ENCODE results near the gene TTC34.

Gene TTC34, protein sequence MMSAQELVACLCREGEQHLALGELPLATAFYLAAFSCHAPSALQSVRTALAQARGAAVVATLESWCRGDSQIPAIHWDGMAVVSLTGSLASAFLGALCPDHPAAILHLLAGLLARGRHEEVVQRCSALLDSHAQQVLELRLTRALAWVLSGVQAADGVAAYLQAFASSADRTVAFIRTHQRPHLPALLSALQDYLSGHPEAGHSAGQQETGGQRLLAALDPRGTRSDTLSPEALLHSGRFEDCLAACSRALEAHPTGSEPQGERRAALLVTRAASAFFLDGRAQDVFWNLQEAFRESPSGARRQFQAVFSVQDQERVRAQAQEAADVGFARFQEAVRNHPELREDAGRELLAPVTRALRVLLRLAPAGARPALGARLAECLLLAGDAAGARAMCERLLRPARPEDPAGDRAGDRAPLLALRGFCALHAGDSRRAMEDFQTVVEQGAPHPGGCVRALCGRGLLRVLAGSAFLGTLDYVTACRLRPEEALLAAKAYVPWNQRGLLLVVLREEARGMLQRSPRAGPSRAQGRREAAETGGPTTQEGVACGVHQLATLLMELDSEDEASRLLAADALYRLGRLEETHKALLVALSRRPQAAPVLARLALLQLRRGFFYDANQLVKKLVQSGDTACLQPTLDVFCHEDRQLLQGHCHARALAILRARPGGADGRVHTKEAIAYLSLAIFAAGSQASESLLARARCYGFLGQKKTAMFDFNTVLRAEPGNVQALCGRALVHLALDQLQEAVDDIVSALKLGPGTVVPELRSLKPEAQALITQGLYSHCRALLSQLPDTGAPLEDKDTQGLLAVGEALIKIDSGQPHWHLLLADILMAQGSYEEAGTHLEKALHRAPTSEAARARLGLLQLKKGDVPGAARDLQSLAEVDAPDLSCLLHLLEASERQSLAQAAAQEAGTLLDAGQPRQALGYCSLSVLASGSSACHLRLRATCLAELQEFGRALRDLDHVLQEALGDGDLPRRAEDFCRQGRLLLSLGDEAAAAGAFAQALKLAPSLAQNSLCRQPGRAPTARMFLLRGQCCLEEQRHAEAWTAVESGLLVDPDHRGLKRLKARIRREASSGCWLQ

DNA sequence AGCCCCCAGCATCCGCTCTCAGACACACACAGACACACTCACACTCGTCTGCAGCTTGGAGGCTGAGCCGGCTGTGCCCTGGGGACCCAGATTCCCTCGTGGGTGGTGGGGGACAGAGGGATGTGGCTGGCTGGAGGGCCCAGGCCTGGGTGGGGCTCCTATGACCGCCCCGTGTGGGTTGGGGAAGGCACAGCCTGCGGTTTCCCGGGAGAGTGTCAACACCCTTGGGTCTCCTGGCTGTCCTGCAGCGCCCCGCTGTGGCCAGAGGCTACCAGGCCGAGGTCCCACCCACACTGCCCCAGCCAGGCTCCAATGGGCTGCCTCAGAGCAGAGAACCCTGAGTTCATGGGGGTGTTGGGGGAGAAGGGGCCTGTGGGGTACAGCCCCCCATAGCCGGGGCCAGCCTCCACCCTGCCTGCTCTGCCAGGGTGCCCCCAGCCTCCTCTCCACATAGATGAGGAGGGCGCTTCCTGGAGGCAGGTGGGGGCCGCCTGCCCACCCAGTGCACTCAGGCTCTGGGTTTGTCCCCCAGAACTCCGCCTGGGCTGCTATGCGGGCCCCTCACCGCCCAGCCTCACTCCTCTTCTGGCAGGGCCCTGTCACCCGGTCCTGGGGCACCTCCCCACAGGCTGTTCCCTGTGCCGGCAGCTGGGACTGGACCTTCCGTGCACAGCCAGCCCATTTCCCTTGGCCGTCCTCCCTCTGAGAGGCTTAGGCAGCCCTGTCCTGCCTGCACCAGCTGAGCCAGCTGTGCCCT lies at the start of gene TTC34:
Gene TTC34, minus strand, starts transcription at position 159 of the 757 bp plus-strand sequence. CDS start 866 bp downstream, outside the sequence.
- DNase-seq, result no peak

DNA sequence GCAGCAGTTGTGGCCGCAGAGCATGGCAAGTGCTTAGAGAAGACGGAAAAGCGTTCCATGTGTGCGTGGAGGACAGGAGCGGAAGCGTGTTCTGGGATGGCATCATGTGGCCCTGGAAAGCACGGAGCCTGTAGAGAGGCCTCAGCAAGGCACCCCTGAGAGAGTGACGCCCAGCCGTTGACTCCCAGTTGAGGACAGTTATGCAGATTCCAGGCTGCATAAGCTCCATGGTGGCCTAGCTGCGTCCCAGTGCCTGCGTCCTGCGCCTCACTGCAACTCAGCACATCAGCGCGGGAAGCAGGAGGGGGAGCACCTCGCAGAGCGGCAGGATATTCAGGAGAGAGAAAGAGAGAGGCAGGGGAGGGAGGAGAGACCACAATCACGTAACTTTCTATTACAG lies 49.0 kb upstream of the TTC34 start:
- DNase-seq, result no peak

DNA sequence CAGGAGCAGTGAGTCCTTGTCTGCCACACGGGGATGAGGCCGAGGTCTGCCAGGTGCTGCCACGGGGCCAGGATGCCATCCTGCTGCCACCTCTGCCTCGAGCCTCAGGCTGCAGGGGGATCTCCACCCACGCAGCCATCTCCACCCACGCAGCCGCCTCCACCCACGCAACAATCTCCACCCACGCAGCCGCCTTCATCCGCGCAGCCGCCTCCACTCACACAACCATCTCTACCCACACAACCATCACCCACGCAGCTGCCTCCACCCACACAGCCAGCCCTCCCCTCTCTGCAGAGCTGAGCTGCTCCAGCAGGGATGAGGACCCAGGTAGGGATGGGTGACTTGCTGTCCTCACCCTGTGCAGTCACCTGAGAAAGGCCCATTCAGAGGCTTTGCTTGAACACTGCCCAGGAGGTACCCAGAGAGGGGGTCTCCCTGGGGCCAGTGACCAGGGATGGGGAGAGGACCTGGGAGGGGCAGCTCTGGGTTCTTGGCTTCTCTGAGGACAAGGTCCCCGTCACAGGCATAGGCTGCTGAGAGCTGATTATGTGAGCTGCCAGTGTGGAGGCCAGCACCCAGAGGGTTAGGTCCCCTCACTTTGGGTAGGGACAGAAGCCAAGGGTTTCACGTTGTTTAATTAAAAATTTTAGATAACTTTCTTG lies 46.6 kb upstream of the TTC34 start:
- DNase-seq, result no peak

DNA sequence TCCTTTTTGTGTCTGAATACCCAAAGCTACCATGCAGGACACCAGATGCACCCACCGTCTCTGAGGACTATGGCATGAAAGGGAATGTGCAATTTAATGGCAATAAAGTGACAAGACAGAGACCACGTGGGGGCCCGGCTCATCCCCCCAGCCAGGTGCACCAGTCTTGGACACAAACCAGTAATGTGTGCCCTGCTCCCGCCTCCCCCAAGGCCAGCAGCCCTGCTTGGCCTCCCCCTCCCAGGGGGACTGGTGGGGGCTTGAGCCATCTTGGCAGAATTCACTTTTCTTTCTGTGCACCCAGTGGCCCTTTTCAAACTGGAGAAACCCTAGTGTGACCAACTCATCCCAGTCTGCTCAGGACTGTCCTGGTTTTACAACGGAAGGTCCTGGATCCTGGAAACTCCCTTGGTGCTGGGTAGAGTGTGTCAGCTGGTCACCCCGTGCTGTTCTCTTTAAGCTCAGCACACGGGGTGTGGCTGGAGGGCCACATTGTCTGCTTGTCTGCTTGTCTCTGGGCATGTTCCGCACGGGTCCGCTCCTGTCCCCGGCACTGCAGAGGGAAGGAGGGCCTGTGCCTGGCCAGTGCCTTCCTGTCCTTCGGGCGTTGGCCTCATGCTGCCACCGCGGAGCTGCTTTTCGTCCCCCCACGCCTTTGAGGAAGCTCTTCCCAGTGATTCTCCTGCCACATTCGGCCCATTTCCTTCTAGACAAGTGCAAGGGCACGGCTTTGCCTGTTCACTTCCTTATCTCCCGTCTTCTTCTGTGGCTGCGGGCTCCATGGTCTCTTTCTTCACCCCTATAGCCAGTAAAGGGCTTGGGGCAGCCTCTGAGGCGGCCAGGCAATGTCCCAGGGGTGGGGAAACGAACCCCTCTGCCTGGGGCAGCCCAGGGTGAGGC lies 45.8 kb upstream of the TTC34 start:
- DNase-seq, result no peak

DNA sequence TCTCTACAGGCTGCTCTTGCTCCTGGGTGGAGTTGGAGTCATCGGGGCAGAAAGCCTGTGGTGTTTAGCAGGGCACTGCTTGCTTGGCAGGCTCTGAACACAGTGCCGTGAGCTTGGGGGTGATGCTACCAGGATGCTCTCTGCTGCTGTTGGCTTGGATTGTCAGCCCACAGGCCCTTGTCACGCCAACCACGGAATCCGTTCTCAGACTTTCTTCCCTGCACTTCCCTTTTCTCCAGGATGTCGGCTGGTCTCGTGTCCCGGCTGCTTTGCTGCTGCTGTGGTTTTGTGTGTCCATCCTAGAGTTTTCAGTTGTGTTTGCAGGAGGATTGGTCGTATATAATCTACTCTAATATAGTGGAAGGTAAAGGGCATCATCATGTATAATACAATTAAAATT lies 44.4 kb upstream of the TTC34 start:
- no peak for DNase-seq

DNA sequence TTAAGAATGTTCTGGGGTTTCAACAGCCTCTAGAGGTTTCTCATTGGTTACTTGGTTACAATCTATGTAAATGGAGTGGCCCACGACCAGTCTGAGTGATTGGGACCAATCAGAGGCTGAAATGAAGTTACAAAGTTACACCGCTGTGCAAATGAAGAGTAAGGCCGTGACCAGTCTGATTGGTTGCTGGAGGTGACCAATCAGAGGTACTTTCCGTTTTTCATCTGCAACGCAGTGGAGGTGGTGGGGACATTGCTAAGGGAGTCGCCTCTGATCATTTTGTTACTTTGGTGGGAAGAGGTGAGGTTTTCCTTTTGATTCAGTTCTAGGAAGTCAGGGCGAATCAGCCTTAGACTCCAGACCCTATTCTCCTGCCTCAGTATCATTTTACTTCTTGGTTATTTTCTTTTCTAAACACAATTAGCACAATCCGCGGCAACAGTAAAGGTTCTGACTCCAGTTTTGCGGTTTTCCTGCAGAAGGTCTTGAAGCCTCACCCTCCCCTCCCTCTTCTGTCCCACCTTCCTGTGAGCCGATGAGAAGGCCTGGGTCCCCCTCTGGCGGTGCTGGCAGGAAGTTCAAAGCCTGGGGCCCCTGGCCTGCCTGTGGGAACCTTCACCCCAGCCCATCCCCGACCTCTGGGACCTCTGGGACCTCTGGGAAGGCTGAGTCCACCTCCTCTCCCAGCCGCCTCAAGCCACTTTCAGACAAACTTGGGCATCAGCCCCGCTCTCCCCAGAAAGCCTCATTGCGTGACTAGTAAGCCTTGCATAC lies 38.7 kb upstream of the TTC34 start:
- no peak for DNase-seq

DNA sequence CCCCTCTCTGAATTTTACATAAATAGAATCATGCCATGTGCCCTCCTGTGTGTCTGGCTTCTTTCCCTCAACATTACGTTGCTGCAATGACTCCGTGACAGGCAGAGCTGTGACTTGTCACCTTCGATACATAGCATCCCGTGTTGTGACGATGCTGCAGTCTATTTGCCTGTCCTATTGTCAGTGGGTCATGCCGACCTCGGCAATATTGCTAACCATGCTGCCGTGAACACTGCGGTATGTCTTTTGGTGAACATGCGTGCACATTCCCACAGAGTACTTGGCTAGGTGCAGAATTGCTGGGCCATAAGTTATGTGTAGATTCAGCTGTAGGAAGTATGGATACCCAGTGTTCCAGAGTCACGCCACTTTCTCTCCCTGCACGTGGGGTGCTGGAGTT lies 36.3 kb upstream of the TTC34 start:
- no peak for DNase-seq

DNA sequence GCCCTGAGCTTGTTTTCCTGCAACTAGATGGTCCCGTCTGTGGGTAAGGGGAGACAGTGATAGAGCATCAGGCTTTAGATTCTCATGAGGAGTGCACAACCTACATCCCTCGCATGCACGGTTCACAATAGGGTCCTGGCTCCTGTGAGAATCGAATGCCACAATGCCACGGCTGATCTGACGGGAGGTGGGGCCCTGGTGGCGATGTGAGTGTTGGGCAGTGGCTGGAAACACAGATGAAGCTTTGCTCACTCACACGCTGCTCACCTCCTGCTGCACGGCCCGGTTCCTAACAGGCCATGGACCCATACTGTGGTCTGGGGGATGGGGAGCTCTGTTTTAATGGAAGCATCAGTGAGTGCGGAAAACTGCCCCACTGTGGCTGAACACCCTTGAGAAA lies 35.8 kb upstream of the TTC34 start:
- DNase-seq, result no peak

DNA sequence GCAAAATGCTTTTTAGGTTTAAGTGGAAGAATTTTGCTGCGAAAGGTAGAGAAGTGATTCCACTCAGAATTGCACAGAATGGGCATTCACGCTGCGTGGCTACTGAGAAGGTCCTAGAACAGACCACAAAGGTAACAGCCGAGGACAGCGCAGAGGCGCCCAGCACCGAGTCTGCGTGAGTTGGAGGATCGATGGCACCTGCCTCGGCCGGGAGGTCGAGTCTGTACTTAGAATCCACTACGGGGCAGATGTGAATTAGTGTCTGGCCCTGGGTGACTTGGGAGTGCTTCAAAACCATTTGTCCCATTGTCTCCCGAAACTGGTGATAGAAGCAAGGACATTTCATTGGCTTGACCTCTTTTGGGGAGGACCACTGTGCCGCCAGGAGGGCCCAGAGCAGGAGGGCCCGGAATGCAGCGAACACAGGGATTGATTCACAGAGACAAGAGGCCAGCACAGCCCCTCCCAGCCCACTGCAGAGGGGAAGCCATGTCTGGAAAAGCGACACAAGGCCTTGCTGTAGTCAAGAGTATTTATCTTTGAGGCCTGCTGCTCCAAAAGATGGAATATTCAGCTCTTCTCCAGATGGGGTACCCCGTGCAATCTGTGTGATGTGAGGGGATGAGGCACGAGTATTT lies 35.0 kb upstream of the TTC34 start:
- DNase-seq, result no peak

DNA sequence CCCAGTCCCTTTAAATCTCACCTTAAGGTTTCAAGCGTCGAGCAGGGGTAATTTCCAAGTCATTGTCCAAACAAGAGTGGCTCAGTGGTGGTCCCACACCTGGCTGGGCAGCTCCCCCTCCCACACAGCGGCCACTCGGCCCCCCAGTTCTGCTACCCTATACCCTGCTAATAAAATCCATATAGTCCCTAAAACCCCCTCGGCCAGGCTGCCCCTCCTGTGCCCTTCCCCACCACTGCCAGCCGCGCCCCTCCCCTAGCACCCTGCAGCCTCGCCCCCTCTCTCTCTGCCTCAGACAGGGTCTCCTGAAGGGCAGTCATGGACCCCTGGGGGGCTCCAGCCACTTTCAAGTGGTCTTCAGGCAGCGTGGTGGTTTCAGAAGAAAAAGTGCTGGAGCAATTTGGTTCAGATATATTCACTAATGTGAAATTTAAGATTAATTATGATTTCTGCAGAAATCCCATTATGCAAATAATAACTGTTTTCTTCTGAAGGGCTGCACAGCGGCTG lies 34.2 kb upstream of the TTC34 start:
- DNase-seq, result no peak

DNA sequence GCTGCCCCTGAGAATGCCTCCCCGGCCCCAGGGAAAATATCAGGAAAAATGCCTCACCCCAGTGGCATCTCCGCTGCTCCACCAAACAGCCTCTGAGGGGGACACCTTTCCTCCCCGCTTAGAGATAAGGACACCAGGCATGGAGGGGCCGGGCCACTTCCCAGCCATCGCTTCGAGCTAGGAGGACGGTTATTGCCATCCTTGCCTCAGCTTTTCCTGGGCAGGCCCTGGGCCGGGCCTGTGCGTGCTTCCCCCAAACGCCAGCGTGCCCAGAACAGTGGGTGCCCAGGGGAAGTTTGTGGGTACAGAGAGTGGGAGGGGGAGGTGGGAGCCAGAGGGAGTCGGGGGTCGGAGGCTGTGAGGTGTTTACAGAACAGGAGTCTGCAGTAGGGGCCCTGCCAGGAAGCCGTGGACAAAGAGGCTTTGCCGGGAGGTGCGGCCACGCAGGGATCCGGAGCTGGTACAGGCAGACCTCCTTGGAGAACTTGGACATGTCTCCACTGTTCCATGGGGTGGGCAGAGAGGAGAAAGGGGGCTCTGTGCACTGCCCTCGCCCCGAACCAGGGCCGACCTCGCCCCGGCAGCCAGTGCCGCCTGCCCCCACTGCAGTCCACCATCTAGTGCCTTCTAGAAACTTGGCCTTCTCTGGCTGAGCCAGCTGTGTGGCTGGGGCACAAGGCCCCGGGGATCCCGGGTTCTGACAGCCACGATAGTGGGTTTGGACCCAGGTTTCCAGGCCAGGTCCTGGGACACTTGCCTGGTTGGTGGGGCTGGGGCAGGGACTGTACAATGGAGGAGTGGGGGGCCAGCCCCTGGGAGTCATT lies 33.5 kb upstream of the TTC34 start:
- no peak for DNase-seq

DNA sequence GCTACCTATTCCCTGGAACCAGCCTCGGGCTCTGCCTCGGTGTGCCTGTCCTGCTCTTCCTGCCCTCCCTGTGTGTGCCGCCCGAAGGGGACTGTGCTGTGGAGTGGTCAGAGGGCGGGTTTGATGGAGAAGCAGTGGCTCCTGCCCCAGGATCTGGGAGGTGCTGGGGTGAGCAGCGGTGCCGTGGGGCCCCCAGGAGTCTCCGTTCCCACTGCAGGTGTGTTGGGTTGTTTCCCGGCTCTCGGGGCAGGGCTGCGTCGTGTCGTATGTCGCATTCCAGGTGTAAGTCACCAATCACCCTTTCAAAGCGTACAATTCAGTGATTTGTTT lies 32.6 kb upstream of the TTC34 start:
- no peak for DNase-seq

DNA sequence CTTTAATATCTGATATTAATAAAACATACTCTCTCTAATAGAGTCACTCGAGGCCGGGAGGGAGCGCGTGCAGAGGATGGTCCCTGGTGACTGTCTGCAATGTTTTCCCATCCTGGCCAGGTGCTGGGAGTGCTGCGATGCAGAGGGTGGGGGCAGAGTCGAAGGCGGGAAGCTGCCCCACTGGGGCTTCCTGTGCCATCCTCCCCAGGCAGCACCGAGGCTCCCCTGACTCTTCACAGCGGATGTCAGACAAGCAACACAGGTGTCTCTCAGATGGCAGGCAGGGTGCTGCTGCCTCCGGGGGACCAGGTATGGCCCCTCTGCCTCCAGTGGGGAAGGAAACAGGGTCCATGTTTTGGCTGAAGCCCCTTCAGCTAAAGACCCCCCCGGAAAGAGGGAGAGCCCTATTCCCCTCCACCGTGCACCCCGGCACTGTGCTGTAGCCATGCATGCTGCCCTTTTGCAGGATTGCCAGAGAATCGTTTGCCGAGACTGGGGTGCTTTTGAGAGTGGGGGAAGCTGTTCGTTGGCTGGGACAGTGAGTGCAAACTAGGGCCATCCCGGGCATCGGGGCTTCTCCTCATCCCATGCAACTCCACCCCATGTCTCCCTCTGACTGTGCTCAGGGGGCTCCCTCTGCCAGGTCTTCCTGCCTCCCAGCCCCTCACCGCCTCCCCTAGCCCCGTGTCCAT lies 32.1 kb upstream of the TTC34 start:
- DNase-seq, result no peak

DNA sequence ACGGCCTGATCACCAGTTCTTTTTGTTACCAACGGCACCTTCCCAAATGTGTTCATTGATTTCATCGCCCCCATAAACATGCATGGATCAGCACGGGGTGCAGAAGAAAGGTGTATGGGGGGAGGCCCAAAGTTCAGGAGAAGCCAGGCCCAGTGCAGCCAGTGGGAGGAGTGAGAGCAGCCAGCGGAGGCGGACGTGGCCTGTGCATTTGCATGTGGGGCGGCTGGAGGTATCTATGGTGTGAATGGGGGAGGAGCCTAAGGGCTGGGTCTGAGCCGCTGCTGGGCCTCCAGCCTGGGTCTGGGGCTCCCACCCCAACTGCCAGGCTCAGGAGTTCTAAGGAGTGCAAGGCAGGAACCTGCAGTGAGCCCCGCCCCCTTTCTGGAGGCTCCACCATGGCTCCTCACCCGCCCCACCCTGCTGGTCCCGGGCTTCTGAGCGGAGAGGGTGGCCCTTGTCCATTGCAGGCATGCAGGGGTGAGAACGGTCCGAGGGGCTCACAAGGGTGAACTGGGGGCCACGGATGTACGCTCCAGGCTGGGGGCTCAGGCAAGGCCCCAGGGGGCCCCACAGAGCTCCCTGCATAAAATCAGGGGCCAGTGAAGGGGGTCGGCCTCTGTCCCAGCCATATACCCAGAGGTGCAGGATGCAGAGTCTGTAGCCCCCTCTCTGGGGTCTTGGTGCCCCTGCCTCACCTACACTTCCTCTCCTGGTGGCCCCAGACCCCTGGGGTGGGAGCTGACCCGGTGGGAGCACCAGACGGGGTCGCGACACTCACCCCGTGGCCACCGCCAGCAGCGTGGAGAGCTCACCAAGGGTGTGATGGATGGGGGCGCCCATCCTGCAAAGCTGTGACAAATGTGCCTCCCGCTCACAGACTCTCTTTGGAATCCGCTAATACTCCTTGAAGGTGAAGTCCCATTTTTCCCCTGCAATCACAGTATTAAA lies 31.3 kb upstream of the TTC34 start:
- DNase-seq, result no peak

DNA sequence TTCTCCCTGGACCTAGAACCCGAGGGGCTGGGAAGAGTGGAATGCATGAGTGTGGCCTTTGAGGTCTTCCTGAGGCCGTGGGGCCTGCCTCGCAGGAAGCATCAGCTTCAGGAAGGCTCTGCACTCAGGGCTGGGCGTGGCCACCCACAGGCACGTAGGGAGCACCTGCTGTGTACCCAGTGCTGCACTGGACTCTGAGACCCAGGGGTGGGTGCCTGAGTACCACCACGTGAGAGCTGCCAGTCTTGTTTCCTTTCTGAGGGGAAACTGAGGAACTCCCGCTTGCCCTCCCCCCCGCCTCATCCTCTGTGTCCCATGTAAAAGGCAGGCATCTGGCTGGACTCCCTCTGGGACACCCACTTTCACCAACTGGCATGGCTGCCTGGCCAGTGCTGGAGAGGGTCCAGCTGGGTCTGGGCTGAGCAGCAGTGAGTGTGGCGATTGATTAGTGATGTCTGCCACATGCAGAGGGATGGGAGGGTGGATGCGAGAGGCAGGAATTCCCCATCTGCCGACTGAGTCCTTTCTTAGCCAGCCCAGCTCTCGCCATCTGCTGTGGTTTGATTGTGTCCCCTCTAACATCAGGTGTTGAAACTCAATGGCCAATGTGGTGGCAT lies 30.2 kb upstream of the TTC34 start:
- no peak for DNase-seq

DNA sequence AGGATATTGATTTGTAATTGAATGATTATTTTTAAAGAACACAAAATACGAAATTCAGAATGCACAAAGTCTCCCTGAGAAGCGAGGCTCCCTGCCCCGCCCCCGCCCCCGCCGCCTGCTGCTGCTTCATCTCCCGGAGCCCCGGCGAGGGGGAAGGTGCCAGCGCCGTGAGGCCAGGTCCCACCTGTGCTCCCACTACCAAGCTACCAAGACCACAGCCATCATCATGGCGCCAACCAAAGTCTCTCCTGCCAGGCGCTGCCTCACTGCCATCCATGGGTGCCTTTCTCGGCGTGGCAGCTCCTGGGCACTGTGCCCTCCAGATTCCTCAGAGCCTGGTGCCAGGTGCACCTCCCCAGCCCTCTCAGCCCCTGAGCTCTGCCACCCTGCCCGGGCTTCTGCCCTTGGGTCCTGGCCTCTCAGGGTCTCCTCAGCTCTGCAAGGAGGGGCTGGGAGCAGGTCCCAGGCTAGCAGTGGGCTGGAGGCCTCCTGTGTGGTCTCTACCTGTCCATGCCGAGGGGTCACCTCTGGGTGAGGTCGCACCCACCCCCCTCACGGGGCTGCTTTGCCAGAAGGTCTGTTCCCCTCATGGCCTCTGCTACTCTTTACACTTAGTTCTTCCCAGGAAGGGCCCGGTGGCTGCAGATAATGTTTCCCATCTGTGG lies 29.4 kb upstream of the TTC34 start:
- DNase-seq, result no peak
